Loucy (cell line): ENCODE measurements around the gene SLC12A2.

Experiments
- H2AFZ ChIP-seq: fragments of 200-600 bp; sonication (generic); 2 replicates; pipeline ENCODE4 v1.6.0; 2016; ENCODE audit warnings: antibody characterized with exemption, mild to moderate bottlenecking, low read length, moderate library complexity
- H3F3A ChIP-seq: fragments of 200-600 bp; 2 replicates; pipeline ENCODE4 v1.6.0; 2016; ENCODE audit warnings: antibody characterized with exemption, low read depth, mild to moderate bottlenecking
- H3K27me3 ChIP-seq: fragments of 200-600 bp; sonication (generic); 2 replicates; pipeline ENCODE4 v1.6.1; 2014; ENCODE audit warnings: low read length, mild to moderate bottlenecking; ENCODE audit not compliant: insufficient read depth, poor library complexity, severe bottlenecking
- H3K36me3 ChIP-seq: fragments of 200-600 bp; sonication (generic); 2 replicates; pipeline ENCODE4 v1.6.1; 2016; ENCODE audit warnings: low read length; ENCODE audit not compliant: insufficient read depth
- H3K4me1 ChIP-seq: fragments of 200-600 bp; sonication (generic); 2 replicates; pipeline ENCODE4 v1.5.1; 2014; ENCODE audit warnings: low read length, mild to moderate bottlenecking; ENCODE audit not compliant: insufficient read depth, poor library complexity, severe bottlenecking
- H3K4me2 ChIP-seq: fragments of 200-600 bp; sonication (generic); 2 replicates; pipeline ENCODE4 v1.6.0; 2014; ENCODE audit warnings: antibody characterized with exemption, low read length, low read depth, mild to moderate bottlenecking; ENCODE audit not compliant: poor library complexity, severe bottlenecking
- H3K4me3 ChIP-seq: fragments of 200-600 bp; sonication (generic); 2 replicates; pipeline ENCODE4 v1.5.1; 2014; ENCODE audit warnings: low read length, mild to moderate bottlenecking, mixed read lengths; ENCODE audit not compliant: poor library complexity, severe bottlenecking
- H3K79me2 ChIP-seq: fragments of 200-600 bp; sonication (generic); 2 replicates; pipeline ENCODE4 v1.6.1; 2014; ENCODE audit warnings: low read length; ENCODE audit not compliant: insufficient read depth
- H3K9ac ChIP-seq: fragments of 200-600 bp; sonication (generic); 2 replicates; pipeline ENCODE4 v1.6.0; 2014; ENCODE audit warnings: mild to moderate bottlenecking, low read depth, low read length, moderate library complexity; ENCODE audit not compliant: poor library complexity, severe bottlenecking
- H3K9me2 ChIP-seq: fragments of 200-600 bp; sonication (generic); replicated peaks from 2 replicates; pipeline ENCODE4 v1.6.1; 2016; ENCODE audit warnings: low read depth, low read length, mixed read lengths
- H3K9me3 ChIP-seq: fragments of 200-600 bp; sonication (generic); 2 replicates; pipeline ENCODE4 v1.6.1; 2014; ENCODE audit warnings: mild to moderate bottlenecking, antibody characterized with exemption, low read length, low read depth; ENCODE audit not compliant: insufficient read depth
- H4K20me1 ChIP-seq: fragments of 200-600 bp; sonication (generic); 2 replicates; pipeline ENCODE4 v1.6.0; 2014; ENCODE audit warnings: antibody characterized with exemption, low read length, mild to moderate bottlenecking; ENCODE audit not compliant: insufficient read depth, poor library complexity, severe bottlenecking
- CTCF ChIP-seq: fragments of 200-600 bp; sonication (generic); conservative IDR thresholded peaks from 2 replicates; pipeline ENCODE4 v1.5.1; 2014; ENCODE audit warnings: mild to moderate bottlenecking, antibody characterized with exemption, low read length
- EZH2phosphoT487 ChIP-seq: fragments of 200-600 bp; IDR thresholded peaks from 2 replicates; pipeline ENCODE4 v1.6.1; 2018; ENCODE audit warnings: antibody characterized with exemption, mild to moderate bottlenecking, moderate library complexity, borderline replicate concordance

Gene SLC12A2

DNA sequence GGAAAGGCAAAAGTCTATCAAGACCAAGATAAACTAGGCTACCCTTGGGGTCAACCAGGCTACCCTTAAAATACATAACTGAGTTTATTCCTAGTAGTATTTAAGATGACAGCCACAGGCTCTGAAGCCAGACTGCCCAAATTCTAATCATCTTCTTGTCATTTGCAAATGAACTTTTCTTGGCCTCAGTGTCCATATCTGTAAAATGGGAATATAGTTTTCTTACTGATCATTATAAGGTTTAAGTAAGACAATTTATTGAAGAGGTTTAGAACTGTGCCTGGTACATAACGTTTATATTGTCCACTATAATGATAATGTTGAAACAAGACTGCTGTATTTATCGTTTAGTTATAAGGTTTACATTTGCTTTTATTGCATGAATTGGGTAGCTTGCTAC, 112.5 kb downstream of the SLC12A2 start:
- Histone ChIP-seq H3K79me2 (no peaks in the 10 kb centered on the region), H4K20me1 (no peaks in the 10 kb centered on the region), H3K36me3 (no peaks in the 10 kb centered on the region), H3K4me1 (no peaks in the 10 kb centered on the region), H3K4me3 (no peak overlapping the region), H3K4me2 (no peak overlapping the region), H2AFZ (no peak overlapping the region), H3F3A (no peaks in the 10 kb centered on the region), H3K9ac (no peak overlapping the region), H3K9me3 (no peaks in the 10 kb centered on the region), H3K9me2 (no peaks in the 10 kb centered on the region), H3K27me3 (no peaks in the 10 kb centered on the region)
- TF ChIP-seq CTCF (no peak), EZH2phosphoT487 (no peak)

DNA sequence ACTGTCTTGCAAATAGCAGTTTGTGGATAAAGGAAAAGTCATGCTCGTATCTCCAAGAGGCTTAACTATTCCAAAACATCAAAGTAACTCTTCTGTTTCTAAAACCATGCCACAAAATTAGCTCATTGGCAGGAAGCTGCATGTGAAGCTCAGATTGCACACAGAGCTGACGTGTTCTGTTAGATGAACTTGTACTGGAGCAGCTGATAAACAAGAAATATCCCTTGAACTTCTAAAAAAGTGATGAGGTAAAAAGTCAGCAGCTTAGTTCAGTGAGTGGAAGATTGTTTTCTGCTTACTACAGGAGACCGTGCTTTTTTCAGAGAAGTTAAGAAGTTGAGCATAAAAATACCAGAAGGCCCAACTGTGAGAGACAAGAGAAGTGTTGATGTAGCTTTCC, 113.2 kb downstream of the SLC12A2 start:
- Histone ChIP-seq H3K9ac (no peak overlapping the region), H3K9me3 (no peaks in the 10 kb centered on the region), H3K9me2 (no peaks in the 10 kb centered on the region), H4K20me1 (no peaks in the 10 kb centered on the region), H3K27me3 (no peaks in the 10 kb centered on the region), H2AFZ (no peak overlapping the region), H3K79me2 (no peaks in the 10 kb centered on the region), H3K4me2 (no peak overlapping the region), H3F3A (no peaks in the 10 kb centered on the region), H3K36me3 (no peaks in the 10 kb centered on the region), H3K4me1 (no peaks in the 10 kb centered on the region), H3K4me3 (no peak overlapping the region)
- TF ChIP-seq CTCF = no peak
- no peak for TF ChIP-seq EZH2phosphoT487

GRCh38 chr5:128197896-128198522, 114.4 kb downstream of the SLC12A2 start:
- Histone ChIP-seq H3K79me2 (no peaks in the 10 kb centered on the region), H3F3A (no peaks in the 10 kb centered on the region), H3K9me2 (no peaks in the 10 kb centered on the region), H3K9ac (no peak overlapping the region), H3K4me1 (no peaks in the 10 kb centered on the region), H3K4me2 (no peak overlapping the region), H2AFZ (no peak overlapping the region), H4K20me1 (no peaks in the 10 kb centered on the region), H3K27me3 (no peaks in the 10 kb centered on the region), H3K4me3 (no peak overlapping the region), H3K36me3 (no peaks in the 10 kb centered on the region), H3K9me3 (no peaks in the 10 kb centered on the region)
- TF ChIP-seq EZH2phosphoT487 = no peak
- TF ChIP-seq CTCF = no peak
